Measurements from ENCODE around the gene JAKMIP2. TPM values are rescaled to one million over a fixed set of nuclear protein-coding genes. Genes with fewer than 3 reads are reported as not detected.
"Not testable (repeated sequence)": the region's sequence is repeated elsewhere in the genome, so short reads cannot be mapped to it uniquely, and the experiment has no call there.

Gene JAKMIP2
- total RNA-seq, 1 donor from 2014 or later = 0.49 TPM

GRCh38 chr5:147822686-147823491 lies 40.4 kb upstream of the JAKMIP2 start:
- intact Hi-C loops (cut with DNase I) = loop anchor here (10.0 kb wide), 1 partner anchor 198 kb away; no protein-coding TSS in a partner anchor

GRCh38 chr5:147822222-147822621 lies 39.7 kb upstream of the JAKMIP2 start:
- intact Hi-C loops (cut with DNase I) = loop anchor here (10.0 kb wide), 1 partner anchor 197 kb away; no protein-coding TSS in a partner anchor
- not testable (repeated sequence) for H3K4me3 ChIP-seq; H3K36me3 ChIP-seq; H3K4me1 ChIP-seq; H3K27ac ChIP-seq; H3K9me3 ChIP-seq; DNase-seq (ENCODE audit: extremely low spot score in 2 of 2); H3K27me3 ChIP-seq

More at GRCh38 chr5:147822686-147823491, 40.4 kb upstream of the JAKMIP2 start:
- H3K4me3 ChIP-seq = no peak overlapping the region
- H3K36me3 ChIP-seq = no peaks in the 10 kb centered on the region
- no peaks in the 10 kb centered on the region for H3K27me3 ChIP-seq
- H3K9me3 ChIP-seq = no peaks in the 10 kb centered on the region
- H3K4me1 ChIP-seq = no peaks in the 10 kb centered on the region
- TF ChIP-seq POLR2A (IDR thresholded peaks at IDR 0.05) (no peak), CTCF (IDR thresholded peaks at IDR 0.05) (peak; percentile 2 to 72 (median 56))
- no peak for DNase-seq (ENCODE audit: extremely low spot score in 2 of 2)
- no peak overlapping the region for H3K27ac ChIP-seq

DNA sequence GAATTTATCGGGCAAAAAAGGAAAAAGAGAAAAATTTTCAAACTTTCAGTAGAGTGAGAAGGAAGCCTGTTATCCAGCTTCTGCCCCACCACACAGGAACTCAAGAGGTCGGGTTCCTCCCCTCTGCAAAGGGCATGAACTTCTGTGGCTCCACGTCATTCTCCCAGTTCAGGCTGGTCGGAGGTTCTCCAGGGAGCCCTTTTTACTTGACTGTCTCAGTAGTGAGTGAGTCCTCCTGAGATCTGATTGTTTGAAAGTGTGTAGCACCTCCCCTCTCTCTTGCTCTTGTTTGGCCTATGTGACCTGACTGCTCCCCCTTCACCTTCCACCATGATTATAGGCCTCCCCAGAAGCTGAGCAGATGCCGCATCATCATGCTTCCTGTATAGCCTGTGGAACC lies 39.2 kb upstream of the JAKMIP2 start:
- H3K27me3 ChIP-seq = no peaks in the 10 kb centered on the region
- no peak overlapping the region for H3K4me3 ChIP-seq
- no peaks in the 10 kb centered on the region for H3K4me1 ChIP-seq
- H3K27ac ChIP-seq = no peak overlapping the region
- DNase-seq (ENCODE audit: extremely low spot score in 2 of 2) = no peak
- TF ChIP-seq POLR2AphosphoS5 (IDR thresholded peaks at IDR 0.05; ENCODE audit: insufficient read depth in 1 of 2, low read depth in 1 of 2) (no peak), POLR2A (IDR thresholded peaks at IDR 0.05) (no peak), CTCF (IDR thresholded peaks at IDR 0.05) (no peak)
- no peaks in the 10 kb centered on the region for H3K36me3 ChIP-seq
- H3K9me3 ChIP-seq = no peaks in the 10 kb centered on the region
- intact Hi-C loops (cut with DNase I) = loop anchor here (10.0 kb wide), 1 partner anchor 197 kb away; no protein-coding TSS in a partner anchor

GRCh38 chr5:147819261-147819770 lies 36.8 kb upstream of the JAKMIP2 start:
- Histone ChIP-seq H3K27ac (no peak overlapping the region), H3K4me3 (no peak overlapping the region), H3K27me3 (no peaks in the 10 kb centered on the region), H3K4me1 (no peaks in the 10 kb centered on the region), H3K36me3 (no peaks in the 10 kb centered on the region), H3K9me3 (no peaks in the 10 kb centered on the region)
- no peak for TF ChIP-seq POLR2A (IDR thresholded peaks at IDR 0.05)
- no peak for TF ChIP-seq CTCF (IDR thresholded peaks at IDR 0.05)
- no peak for TF ChIP-seq POLR2AphosphoS5 (IDR thresholded peaks at IDR 0.05; ENCODE audit: insufficient read depth in 1 of 2, low read depth in 1 of 2)
- no peak for DNase-seq (ENCODE audit: extremely low spot score in 2 of 2)
- intact Hi-C loops (cut with DNase I) = no loop called here

DNA sequence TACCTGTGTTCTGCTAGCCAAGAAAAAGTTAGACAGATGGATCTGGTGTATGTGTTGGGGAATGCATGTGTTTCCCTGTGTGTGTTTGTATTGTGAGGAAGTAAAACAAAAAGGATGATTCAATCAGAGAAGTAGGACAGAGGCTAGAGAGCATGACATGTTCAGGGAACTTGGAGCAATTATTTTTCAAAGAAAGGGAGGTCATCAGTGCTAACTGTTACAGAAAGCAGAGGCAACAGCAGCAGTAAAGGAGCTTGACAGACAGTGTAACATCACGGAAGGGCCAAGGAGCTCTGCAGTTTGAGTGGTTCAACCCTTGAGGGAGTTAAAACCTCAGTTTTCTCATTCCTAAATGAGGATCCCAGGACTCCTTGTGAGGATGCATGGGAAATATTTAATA lies 35.8 kb upstream of the JAKMIP2 start:
- no peak for DNase-seq (ENCODE audit: extremely low spot score in 2 of 2)
- no peak for TF ChIP-seq POLR2AphosphoS5 (IDR thresholded peaks at IDR 0.05; ENCODE audit: insufficient read depth in 1 of 2, low read depth in 1 of 2)
- no peak for TF ChIP-seq CTCF (IDR thresholded peaks at IDR 0.05)
- TF ChIP-seq POLR2A (IDR thresholded peaks at IDR 0.05) = no peak
- no peak overlapping the region for H3K27ac ChIP-seq

More for the DNA sequence above, 35.8 kb upstream of the JAKMIP2 start:
- Histone ChIP-seq H3K9me3 (no peaks in the 10 kb centered on the region), H3K4me3 (no peak overlapping the region), H3K27me3 (no peaks in the 10 kb centered on the region), H3K36me3 (no peaks in the 10 kb centered on the region), H3K4me1 (no peaks in the 10 kb centered on the region)
- intact Hi-C loops (cut with DNase I) = no loop called here
